ENCODE results near the gene MUTYH. TPM values are rescaled to one million over a fixed set of nuclear protein-coding genes. Genes with fewer than 3 reads are reported as not detected.
A peak's percentile ranks its signal among the peaks of the same experiment; 100 is the strongest.

MUTYH gene
- total and polyA plus RNA-seq, 2 of the 8 experiments (the other 6 are each of a cell fraction or from before 2014, with no cell fraction given) = 51.9 to 65.7 TPM

GRCh38 chr1:45306905-45307304, 33.3 kb downstream of the MUTYH start:
- Histone ChIP-seq H4K20me1 (replicated peaks in 1 of 2; ENCODE audit: control insufficient read depth in 1 of 2, insufficient read depth in 2 of 2, low read length in 2 of 2) (no peaks in the 10 kb centered on the region), H3K23me2 (ENCODE audit: low read depth, low read length) (peaks cover 2% of the 10 kb centered on the region), H3K9me3 (ENCODE audit: insufficient read depth in 2 of 2, low read depth in 1 of 2, low read length in 1 of 2) (no peaks in the 10 kb centered on the region; a peak in 1 of 4 replicates), H2AK5ac (ENCODE audit: low read depth, low read length) (no peak overlapping the region), H3K23ac (ENCODE audit: insufficient read length) (no peak overlapping the region), H3K27ac (ENCODE audit: low read depth, low read length) (no peak overlapping the region), H3K4me3 (ENCODE audit: extremely low read depth in 1 of 4, insufficient read depth in 2 of 4, low read depth in 3 of 4, low read length in 4 of 4) (peak overlapping the region in 1 of 4 experiments; percentile 28; a peak in 1 of 8 replicates), H4K8ac (ENCODE audit: extremely low read depth, insufficient read depth, low read length) (no peak overlapping the region), H3K27me3 (replicated peaks in 1 of 4; ENCODE audit: control insufficient read depth in 3 of 4, extremely low read depth in 1 of 4, insufficient read depth in 3 of 4, low read length in 3 of 4) (no peaks in the 10 kb centered on the region), H3K9ac (replicated peaks in 1 of 4; ENCODE audit: extremely low read depth in 1 of 4, low read depth in 3 of 4, low read length in 3 of 4) (no peak overlapping the region), H3K18ac (ENCODE audit: extremely low read depth, low read length) (no peak overlapping the region), H3K4me1 (replicated peaks in 1 of 4; ENCODE audit: control insufficient read depth in 3 of 4, insufficient read depth in 4 of 4, low read length in 3 of 4) (peaks cover 13 to 19% (median 15%) of the 10 kb centered on the region in 4 experiments), H3K4ac (replicated peaks; ENCODE audit: insufficient read length, low read depth, low read length) (no peak overlapping the region), H4K91ac (replicated peaks; ENCODE audit: insufficient read length, low read length) (no peak overlapping the region), H2BK5ac (ENCODE audit: low read depth, low read length) (no peak overlapping the region), H3K14ac (ENCODE audit: insufficient read length) (no peak overlapping the region), H3K4me2 (ENCODE audit: insufficient read depth in 1 of 2, low read depth in 2 of 2, low read length in 2 of 2) (peak overlapping the region in 1 of 2 experiments; percentile 64; a peak in 2 of 4 replicates), H2BK12ac (ENCODE audit: low read depth, low read length) (no peak overlapping the region), H3K79me2 (ENCODE audit: control insufficient read depth in 1 of 2, insufficient read depth in 2 of 2, low read length in 2 of 2) (no peaks in the 10 kb centered on the region; a peak in 1 of 4 replicates), H3K36me3 (ENCODE audit: control insufficient read depth in 2 of 4, insufficient read depth in 4 of 4, low read length in 3 of 4) (no peaks in the 10 kb centered on the region; a peak in 1 of 8 replicates), H2BK15ac (ENCODE audit: low read length) (no peak overlapping the region), H3K56ac (replicated peaks; ENCODE audit: insufficient read length, low read depth, low read length) (no peak overlapping the region), H2BK20ac (ENCODE audit: low read length) (no peak overlapping the region), H4K5ac (ENCODE audit: insufficient read length, low read depth, low read length) (no peak overlapping the region), H3K79me1 (ENCODE audit: low read depth, low read length) (no peaks in the 10 kb centered on the region), H2BK120ac (replicated peaks; ENCODE audit: low read depth, low read length) (no peak overlapping the region), H2AFZ (ENCODE audit: low read length) (no peak overlapping the region)
- TF ChIP-seq HDAC2 (IDR thresholded peaks at IDR 0.05; ENCODE audit: borderline replicate concordance in 1 of 2, low read depth in 2 of 2, low read length in 2 of 2) (no peak), MAFK (IDR thresholded peaks at IDR 0.05; ENCODE audit: low read depth, low read length) (peak; percentile 7; the same call in 1 of the 2 replicates), RAD21 (IDR thresholded peaks at IDR 0.05 in 1 of 2, conservative IDR thresholded peaks at IDR 0.05 in 1 of 2; ENCODE audit: low read depth in 2 of 2, low read length in 2 of 2) (no peak)
- ChIA-PET POLR2A (ENCODE audit: partially characterized antibody) (interaction anchor here (1.0 to 9.9 kb wide), 7 partner anchors 8 to 585 kb away, joined by 3 to 194 read pairs (median 11); partner anchors contain the start of genes HECTD3, HPDL, MUTYH and PRDX1), CTCF (ENCODE audit: partially characterized antibody) (interaction anchor here (0.6 to 19.1 kb wide), 4 partner anchors 17 to 512 kb away, joined by 3 to 424 read pairs (median 4); partner anchors contain the start of genes HECTD3 and UROD)
- no peak for DNase-seq (ENCODE audit: low read depth in 1 of 2, low spot score in 2 of 2)
- WGBS, 2 experiments (ENCODE audit: extremely low coverage in 1 of 2, insufficient coverage in 1 of 2, insufficient read length in 1 of 2, insufficient replicate concordance in 2 of 2, low coverage in 1 of 2, low lambda C conversion rate in 2 of 2, missing lambda C conversion rate in 1 of 2) = 32% methylated on average over 3 of the region's 3 CpGs; no CpG with 5 or more reads in 1 of the 2 experiments
- FAIRE-seq = no peak
